T-helper 2 cell (primary cell): ENCODE measurements around the gene STK40.

Experiments
- DNase-seq, 5 experiments: peaks; one replicate each; pipeline versions ENCODE4 v3.0.0 to v3.0.0-alpha.2; 2012 to 2022

STK40 gene

DNA sequence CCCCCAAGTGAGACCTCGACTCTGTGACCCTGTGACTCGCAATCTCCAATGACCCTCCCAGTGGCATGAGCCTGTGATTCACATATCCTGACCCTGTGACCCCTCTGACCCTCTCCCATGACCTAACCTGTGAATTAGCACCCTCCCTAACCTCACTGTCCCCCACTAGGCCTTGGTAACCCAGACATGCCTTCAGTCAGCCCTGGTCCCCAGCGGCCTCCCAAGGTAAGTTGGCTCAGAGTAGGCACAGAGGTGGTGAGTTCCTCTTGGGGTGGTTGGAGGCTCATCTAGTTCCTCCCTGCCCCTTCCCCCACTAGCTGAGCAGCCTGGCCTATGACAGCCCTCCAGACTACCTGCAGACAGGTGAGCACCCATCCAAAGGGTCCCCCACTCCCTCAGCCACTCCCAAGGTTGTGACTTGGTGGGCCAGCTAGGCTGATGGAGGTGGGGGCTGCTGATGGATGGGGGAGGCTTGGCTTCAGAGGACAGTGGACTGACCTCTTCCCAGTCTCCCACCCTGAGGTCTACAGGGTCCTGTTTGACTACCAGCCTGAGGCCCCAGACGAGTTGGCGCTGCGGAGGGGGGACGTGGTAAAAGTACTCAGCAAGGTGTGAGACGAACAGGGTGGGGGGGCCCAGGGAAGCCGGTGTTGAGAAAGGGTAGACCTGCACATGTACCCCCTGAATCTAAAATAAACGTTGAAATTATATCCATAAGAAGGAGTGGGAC is 78.0 kb downstream of the STK40 start:
- DNase-seq = no peak

DNA sequence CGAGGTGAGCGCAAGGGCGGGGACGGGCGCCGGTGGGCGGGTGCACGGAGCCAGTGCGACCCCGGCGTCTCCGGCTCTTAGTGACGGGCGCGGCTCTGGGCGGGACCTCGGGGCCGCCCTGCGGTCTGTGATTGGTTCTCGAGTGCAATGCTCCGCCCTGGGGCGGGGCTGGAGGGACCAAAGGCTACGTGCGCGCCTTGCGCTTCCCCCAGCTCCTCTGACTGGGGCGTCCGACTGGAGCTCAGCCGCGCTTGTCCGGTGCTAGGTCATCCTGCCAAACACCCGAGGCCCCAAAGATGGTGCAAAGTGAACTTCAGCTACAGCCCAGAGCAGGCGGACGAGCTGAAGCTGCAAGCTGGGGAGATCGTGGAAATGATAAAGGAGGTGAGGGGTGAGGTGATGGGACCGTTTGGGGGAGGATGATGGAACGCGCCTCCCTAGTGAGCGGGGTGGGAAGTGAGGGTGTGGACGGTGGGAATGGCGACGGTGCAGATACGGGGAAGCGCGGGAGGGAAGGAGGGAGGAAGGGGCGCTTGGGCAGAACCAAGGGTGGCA is 78.7 kb downstream of the STK40 start:
- DNase-seq = peak; percentile 86 to 94 (median 89)

DNA sequence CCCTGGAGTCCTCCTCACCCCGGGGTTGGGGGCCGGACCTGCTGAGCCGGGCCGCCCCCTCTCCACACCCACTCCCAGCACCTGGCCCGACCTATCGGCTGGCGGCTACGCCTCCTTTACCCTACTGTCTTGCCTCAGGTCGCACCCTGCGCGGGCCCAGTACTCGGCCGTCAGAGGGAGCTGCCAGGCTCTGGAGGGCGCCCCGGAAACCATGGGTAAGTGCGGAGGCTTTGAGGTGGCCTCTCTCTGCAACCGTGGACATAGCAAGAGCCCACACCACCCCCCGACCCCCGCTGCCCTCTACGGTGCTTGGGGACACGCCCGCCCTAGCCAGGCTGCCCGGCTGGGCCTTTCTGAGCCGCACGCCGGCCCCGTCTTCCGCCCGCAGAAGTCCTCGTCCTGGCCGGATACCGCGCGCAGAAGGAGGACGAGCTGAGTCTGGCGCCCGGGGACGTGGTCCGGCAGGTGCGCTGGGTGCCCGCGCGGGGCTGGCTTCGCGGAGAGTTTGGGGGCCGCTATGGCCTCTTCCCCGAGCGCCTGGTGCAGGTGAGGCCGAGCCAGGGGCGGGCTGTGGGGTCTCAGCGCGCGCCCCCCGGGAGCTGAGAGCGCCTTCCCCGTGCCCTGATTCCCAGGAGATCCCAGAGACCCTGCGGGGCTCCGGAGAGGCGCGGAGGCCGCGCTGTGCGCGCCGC is 79.4 kb downstream of the STK40 start, which contains the start of gene SH3D21:
Gene SH3D21, plus strand, starts transcription at position 159 of the 692 bp plus-strand sequence. Its CDS starts 53 bp downstream, at position 212.
- DNase-seq = peak in 4 of 5 experiments; percentile 32 to 78 (median 42)

DNA sequence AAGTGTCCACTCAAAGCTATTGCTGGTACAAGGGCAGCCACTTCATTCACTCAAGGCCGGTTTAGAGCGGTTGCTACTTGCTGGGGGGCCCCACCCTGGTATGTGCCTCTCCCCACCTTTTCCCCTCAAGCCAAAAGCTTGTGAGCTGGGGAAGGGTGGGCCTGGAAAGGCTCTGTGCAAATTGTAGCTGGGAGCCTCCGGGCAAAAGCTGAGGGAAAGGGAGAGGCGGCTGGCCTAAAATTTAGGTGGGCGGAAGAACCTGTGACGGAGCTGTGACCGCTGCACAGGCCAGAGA is 79.9 kb downstream of the STK40 start:
- no peak for DNase-seq

DNA sequence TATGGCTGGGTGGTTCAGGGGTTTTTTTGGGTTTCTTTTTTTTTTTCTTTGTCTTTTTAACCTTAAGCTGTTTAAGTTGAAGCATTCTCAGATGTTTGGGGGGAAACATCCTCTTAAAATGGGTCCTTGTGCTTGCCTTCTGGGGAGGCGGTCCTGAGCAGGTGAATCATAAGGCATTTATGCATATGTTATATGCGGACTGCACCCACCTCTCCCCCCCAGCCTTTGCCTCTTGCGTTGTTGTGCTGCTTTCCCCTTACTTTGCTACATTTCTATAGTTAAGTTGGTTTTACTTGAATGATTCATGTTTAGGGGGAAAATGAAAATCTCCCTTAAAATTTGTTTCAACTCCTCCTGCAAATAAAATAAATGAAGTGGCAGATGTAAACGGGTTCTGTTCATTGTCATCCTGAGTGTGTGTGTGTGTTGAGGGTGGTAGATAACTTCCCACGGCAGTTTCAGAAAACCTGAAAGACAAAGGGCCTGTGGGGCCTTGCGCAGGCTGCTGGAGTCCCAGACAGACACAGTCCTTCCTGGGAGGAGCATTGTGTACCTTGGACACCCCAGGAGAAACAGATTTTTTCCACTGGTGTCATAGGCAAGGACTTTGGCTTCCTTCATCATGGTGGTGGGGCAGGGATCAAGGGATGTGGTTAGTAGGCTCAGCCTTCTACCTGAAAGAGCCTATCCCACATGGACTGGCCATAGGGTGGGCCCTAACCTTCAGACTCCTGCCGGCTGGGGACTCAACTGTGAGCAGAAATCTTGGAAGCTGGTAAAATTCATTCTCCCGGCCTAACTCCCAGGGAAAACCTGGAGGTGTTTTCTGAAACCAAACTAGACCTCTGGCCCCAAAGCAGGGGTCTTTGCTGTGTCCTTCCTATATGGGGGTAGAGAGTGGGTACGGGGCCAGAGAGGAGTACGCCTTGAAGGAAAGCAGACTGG is 80.5 kb downstream of the STK40 start:
- peak in 1 of 5 experiments; percentile 30 for DNase-seq

DNA sequence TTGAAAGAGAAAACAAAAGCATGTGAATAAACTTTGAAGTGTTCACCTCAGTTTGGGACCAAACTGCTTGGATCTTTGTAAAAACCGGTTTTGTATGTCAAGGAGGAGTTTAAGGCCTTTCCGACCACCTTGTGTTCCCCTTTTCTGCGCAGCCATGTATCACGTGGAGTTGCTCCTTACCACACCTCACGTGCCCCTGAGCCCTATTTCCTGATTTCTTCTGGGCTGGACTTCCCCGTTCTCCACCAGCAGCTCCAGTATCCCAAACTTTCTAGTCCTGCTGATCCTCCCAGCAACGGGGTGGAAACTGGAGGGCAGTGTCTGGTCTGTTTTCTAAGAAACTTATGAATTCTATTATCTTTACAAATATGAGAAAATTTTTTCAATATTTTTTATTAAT is 81.2 kb downstream of the STK40 start:
- no peak for DNase-seq

DNA sequence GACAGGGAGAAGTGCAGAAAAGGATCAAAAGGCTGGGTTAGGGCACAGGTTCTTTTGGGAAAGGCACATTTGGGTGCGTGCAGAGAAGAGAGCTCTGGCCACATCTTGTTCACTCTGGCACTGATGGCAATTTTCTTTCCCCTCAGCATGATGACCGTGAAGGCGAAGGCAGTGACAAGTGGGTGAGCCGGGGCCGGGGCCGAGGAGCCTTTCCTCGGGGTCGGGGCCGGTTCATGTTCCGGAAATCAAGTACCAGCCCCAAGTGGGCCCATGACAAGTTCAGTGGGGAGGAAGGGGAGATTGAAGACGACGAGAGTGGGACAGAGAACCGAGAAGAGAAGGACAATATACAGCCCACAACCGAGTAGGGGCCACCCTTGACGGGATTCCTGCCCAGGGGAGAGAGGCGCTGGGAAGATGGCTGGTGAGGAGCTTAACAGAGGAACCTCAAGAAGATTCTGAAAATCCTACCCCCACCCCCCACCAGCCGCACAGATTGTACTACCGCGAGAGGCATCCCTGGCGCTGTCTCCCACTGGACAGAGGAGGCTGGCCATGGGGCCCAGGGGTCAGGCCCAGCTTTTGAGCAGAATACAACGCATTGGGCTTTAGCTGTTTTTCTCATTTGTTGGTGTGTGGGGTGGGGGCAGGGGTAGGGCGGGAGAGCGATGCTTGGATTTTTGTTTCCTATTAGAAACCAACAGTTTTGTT is 81.9 kb downstream of the STK40 start:
- no peak for DNase-seq

DNA sequence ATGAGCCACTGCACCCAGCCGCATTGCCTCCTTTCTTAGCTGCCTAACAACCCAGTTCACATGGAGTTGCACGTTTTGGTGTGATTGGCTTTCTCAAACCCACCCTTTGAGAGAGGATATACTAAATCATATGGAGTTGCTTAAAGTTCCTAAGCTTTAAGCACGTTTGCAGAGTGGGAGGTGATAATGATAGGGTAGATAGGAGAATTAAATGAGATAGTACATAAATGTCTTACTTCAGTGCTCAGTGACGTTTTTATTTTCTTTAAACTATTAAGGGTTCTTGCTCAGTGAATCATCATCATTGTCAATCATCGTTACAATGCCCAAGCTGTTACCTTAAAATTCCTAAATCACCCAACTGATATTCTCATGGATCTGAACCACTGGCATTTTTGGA is 82.5 kb downstream of the STK40 start:
- no peak for DNase-seq

DNA sequence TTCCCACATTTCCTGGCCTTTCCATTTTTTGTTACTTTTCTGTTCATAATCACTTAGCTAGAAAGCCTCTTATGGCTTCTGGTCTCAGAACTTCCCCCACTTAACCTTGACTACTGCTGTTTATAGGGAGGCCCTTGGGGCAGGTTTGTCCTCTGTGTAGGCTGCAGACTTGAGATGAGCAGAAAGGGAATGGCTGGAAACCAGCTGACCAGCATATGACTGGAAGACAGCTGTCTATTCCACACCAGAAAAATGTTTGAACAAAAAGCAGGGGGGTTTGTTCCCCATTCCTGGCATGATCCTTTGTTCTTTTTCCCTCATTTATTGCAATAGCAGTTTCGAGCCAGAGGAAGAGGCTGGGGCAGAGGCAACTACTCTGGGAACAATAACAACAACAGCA is 84.5 kb downstream of the STK40 start:
- DNase-seq = no peak

DNA sequence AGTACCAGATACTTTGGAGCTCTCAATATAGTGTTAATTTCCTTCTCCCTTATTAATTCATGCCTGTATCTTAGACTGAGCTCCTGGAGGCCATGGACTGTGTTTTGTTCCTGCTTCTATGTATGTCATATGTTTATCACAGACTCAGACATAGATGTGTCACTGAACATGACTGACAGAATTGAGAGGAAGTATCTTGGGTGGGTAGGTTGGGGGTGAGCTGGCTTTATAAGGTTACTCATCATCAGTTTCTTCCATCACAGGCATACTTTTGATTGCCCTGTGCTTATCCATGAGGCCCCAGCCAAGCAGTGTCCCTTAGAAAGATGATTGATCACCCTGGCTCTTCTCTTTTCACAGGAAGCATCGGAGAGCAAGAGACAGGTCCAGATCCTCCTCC is 85.2 kb downstream of the STK40 start:
- DNase-seq = no peak

DNA sequence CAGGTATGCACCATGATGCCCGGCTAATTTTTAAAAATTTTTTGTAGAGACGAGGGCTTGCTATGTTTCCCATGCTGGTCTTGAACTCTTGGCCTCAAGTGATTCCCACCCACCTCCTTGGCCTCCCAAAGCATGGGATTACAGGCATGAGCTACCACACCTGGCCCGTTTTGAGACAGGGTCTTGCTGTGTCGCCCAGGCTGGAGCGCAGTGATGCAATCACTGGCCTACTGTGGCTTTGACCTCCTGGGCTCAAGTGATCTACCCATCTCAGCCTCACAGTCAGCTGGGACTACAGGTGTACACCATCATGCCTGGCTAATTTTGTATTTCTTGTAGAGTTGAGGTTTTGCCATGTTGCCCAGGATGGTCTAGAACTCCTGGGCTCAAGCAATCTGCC is 87.1 kb downstream of the STK40 start:
- no peak for DNase-seq

DNA sequence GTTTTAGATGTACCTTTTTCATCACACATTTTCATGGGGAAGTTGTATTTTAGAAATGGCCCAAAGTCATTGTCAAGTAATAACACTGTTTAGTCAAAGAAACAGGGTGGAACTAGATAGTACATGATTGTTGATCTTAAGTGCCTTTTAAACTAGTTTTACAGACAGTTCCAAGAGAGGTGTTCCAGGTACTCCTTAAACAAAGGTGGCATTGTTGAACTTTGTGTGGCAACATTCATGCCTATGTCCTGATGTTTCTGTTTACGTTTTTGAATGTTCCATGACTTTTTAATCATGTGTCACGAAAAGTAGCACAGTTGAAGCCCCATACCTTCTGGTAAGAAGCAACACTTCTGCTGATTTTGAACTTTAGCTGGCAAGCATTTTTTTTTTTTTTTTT is 88.7 kb downstream of the STK40 start:
- no peak for DNase-seq

DNA sequence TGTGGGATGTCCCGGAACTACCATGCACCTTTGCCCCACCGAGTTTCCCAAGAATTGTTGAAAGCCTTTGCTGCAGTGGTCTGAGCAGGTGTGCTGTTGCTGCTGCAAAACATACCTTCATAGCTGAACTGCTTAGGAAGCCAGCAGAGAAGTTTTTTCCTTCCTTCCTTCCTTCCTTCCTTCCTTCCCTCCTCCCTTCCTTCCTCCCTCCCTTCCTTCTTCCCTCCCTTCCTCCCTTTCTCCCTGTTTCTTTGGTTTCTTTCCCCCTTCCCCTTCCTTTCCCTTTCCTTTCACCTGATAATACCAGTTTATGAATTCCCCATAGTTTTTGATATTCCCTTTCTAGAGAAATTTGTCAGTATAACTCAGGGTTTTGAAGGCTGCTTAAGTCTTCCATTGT is 90.3 kb downstream of the STK40 start:
- DNase-seq = no peak
